ENCODE data around the gene THSD4.

THSD4 gene

GRCh38 chr15:71098920-71099319 lies 16.4 kb upstream of the THSD4 start:
- DNase-seq: no peak

GRCh38 chr15:71103102-71103676 lies 12.1 kb upstream of the THSD4 start:
- no peak for DNase-seq

GRCh38 chr15:71104636-71105035 lies 10.6 kb upstream of the THSD4 start:
- no peak for DNase-seq

GRCh38 chr15:71105444-71105843 lies 9.8 kb upstream of the THSD4 start:
- no peak for DNase-seq

- no peak for DNase-seq
These were observed 8.3 kb upstream of the THSD4 start for GRCh38 chr15:71106802-71107500.

GRCh38 chr15:71107501-71107815 lies 7.8 kb upstream of the THSD4 start:
- DNase-seq: no peak

GRCh38 chr15:71109130-71109529 lies 6.1 kb upstream of the THSD4 start:
- DNase-seq: no peak

- DNase-seq: no peak
These were observed 5.4 kb upstream of the THSD4 start for GRCh38 chr15:71109905-71110304.

- no peak for DNase-seq
These were observed 4.7 kb upstream of the THSD4 start for GRCh38 chr15:71110405-71111180.

- no peak for DNase-seq
These were observed 4.1 kb upstream of the THSD4 start for GRCh38 chr15:71111181-71111565.

- DNase-seq: no peak
These were observed 3.3 kb upstream of the THSD4 start for GRCh38 chr15:71111950-71112349.

GRCh38 chr15:71112429-71112828 lies 2.8 kb upstream of the THSD4 start:
- DNase-seq: no peak

- no peak for DNase-seq
These were observed 1.1 kb upstream of the THSD4 start for GRCh38 chr15:71114066-71114680.

- DNase-seq: no peak
These were observed 488 bp downstream of the THSD4 start for GRCh38 chr15:71115567-71116351.

- DNase-seq: no peak
These were observed 1.1 kb downstream of the THSD4 start for GRCh38 chr15:71116366-71116765.

- no peak for DNase-seq
These were observed 1.7 kb downstream of the THSD4 start for GRCh38 chr15:71116942-71117341.

GRCh38 chr15:71117714-71118305 lies 2.5 kb downstream of the THSD4 start:
- DNase-seq: no peak

GRCh38 chr15:71118345-71118744 lies 3.1 kb downstream of the THSD4 start:
- no peak for DNase-seq

- no peak for DNase-seq
These were observed 3.8 kb downstream of the THSD4 start for GRCh38 chr15:71118881-71119632.

GRCh38 chr15:71120428-71120944 lies 5.2 kb downstream of the THSD4 start:
- no peak for DNase-seq

- DNase-seq: no peak
These were observed 6.2 kb downstream of the THSD4 start for GRCh38 chr15:71121442-71121841.
